ENCODE measurements around the gene DMD. TPM values are rescaled to one million over a fixed set of nuclear protein-coding genes. Genes with fewer than 3 reads are reported as not detected.

The DMD gene
- total RNA-seq, 5 donors from 2014 or later (not counting 1 experiment from before 2014, with no cell fraction given) = 0.73 to 1.6 (median 0.88) TPM; not detected in 1

DNA sequence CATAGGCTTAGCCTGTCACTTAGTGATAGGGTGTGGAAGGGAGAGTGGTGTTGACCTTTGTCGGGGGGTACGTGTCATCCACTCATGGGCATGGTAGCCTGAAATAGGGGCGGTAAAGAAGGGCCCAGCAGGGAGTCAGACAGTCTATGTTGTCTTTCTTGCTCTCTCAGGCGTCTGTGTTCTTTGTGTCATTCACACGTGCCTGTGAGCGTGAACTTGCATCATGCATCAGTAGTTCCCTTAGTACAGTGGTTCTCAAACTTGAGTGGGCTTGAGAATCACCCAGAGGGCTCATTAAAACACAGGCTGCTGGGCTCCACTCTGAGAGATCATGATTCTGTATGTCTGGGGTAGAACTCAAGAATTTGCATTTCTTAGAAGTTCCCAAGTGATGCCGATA is 1688.6 kb downstream of the DMD start:
- no CpG with 5 or more reads among the region's 7 CpGs for WGBS (ENCODE audit: insufficient coverage)
- Histone ChIP-seq H3K9me3 (no peaks in the 10 kb centered on the region), H3K4me3 (ENCODE audit: control insufficient read depth in 1 of 2, extremely low read depth in 1 of 2, low read length in 1 of 2) (no peak overlapping the region), H3K27me3 (replicated peaks in 1 of 2; ENCODE audit: control insufficient read depth in 2 of 2, extremely low read depth in 1 of 2, insufficient read depth in 2 of 2, low read length in 1 of 2) (no peaks in the 10 kb centered on the region), H3K4me1 (ENCODE audit: control insufficient read depth in 1 of 2, extremely low read depth in 1 of 2, insufficient read depth in 2 of 2, low read length in 2 of 2) (no peaks in the 10 kb centered on the region), H3K27ac (ENCODE audit: low read length) (no peak overlapping the region), H3K36me3 (ENCODE audit: control insufficient read depth in 2 of 2, extremely low read depth in 1 of 2, insufficient read depth in 1 of 2, low read length in 1 of 2) (no peaks in the 10 kb centered on the region)
- Mint-ChIP-seq H3K27me3 (no peaks in the 10 kb centered on the region), H3K4me3 (no peak overlapping the region), H3K4me1 (no peaks in the 10 kb centered on the region), H3K27ac (no peak overlapping the region), H3K9me3 (no peaks in the 10 kb centered on the region), H3K36me3 (no peaks in the 10 kb centered on the region)
- ChIA-PET POLR2A (no interaction called here), CTCF (no interaction called here)
- no peak for DNase-seq
- no peak for ATAC-seq (replicated peaks in 1 of 4)

GRCh38 chrX:31521941-31522340 is 1689.4 kb downstream of the DMD start:
- Mint-ChIP-seq H3K4me1 (no peaks in the 10 kb centered on the region), H3K4me3 (no peak overlapping the region), H3K27ac (no peak overlapping the region), H3K36me3 (no peaks in the 10 kb centered on the region), H3K27me3 (no peaks in the 10 kb centered on the region), H3K9me3 (no peaks in the 10 kb centered on the region)
- H3K4me3 ChIP-seq (ENCODE audit: control insufficient read depth in 1 of 2, extremely low read depth in 1 of 2, low read length in 1 of 2) = no peak overlapping the region
- no peak for ATAC-seq (replicated peaks in 1 of 4)
- H3K27ac ChIP-seq (ENCODE audit: low read length) = no peak overlapping the region
- POLR2A ChIA-PET = no interaction called here
- DNase-seq = no peak
- H3K4me1 ChIP-seq (ENCODE audit: control insufficient read depth in 1 of 2, extremely low read depth in 1 of 2, insufficient read depth in 2 of 2, low read length in 2 of 2) = no peaks in the 10 kb centered on the region
- WGBS (ENCODE audit: insufficient coverage) = no CpG with 5 or more reads among the region's 3 CpGs
- H3K36me3 ChIP-seq (ENCODE audit: control insufficient read depth in 2 of 2, extremely low read depth in 1 of 2, insufficient read depth in 1 of 2, low read length in 1 of 2) = no peaks in the 10 kb centered on the region
- CTCF ChIA-PET = interaction anchor here in 1 of 2 donors (0.6 kb wide), 1 partner anchor 559 kb away, joined by 3 read pairs; no protein-coding TSS in a partner anchor
- H3K9me3 ChIP-seq = no peaks in the 10 kb centered on the region
- no peaks in the 10 kb centered on the region for H3K27me3 ChIP-seq (replicated peaks in 1 of 2; ENCODE audit: control insufficient read depth in 2 of 2, extremely low read depth in 1 of 2, insufficient read depth in 2 of 2, low read length in 1 of 2)

GRCh38 chrX:31516527-31516926 is 1694.8 kb downstream of the DMD start:
- no peak overlapping the region for H3K27ac ChIP-seq (ENCODE audit: low read length)
- CTCF ChIA-PET = no interaction called here
- H3K4me3 ChIP-seq (ENCODE audit: control insufficient read depth in 1 of 2, extremely low read depth in 1 of 2, low read length in 1 of 2) = no peak overlapping the region
- no peaks in the 10 kb centered on the region for H3K4me1 ChIP-seq (ENCODE audit: control insufficient read depth in 1 of 2, extremely low read depth in 1 of 2, insufficient read depth in 2 of 2, low read length in 2 of 2)
- Mint-ChIP-seq H3K27ac (no peak overlapping the region), H3K4me3 (no peak overlapping the region), H3K36me3 (no peaks in the 10 kb centered on the region), H3K27me3 (peaks cover 0 to 3% of the 10 kb centered on the region in 2 donors), H3K9me3 (no peaks in the 10 kb centered on the region), H3K4me1 (no peaks in the 10 kb centered on the region)
- DNase-seq (no peak), ATAC-seq (replicated peaks in 1 of 4) (no peak)
- H3K27me3 ChIP-seq (replicated peaks in 1 of 2; ENCODE audit: control insufficient read depth in 2 of 2, extremely low read depth in 1 of 2, insufficient read depth in 2 of 2, low read length in 1 of 2) = no peaks in the 10 kb centered on the region
- H3K9me3 ChIP-seq = no peaks in the 10 kb centered on the region
- H3K36me3 ChIP-seq (ENCODE audit: control insufficient read depth in 2 of 2, extremely low read depth in 1 of 2, insufficient read depth in 1 of 2, low read length in 1 of 2) = no peaks in the 10 kb centered on the region
- POLR2A ChIA-PET = no interaction called here
- WGBS (ENCODE audit: insufficient coverage) = no CpG with 5 or more reads among the region's 6 CpGs

DNA sequence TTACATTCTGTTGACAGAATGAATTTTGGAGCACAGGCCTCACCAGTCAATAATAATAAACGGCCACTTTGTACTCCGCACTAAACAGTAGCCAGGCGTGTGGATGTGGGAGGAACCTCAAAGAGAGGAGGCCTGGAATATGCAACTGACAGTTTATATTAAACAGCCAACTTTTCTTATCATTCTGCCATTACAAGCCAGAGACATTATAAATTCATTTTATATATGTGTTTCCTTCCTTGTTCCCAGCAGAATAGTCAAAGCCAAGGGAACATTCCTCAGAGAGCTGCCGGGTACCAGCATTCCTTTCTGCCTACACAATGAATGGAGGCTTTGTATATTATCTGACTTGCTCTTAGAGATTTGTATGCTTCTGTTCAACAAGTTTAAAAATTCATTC is 1703.0 kb downstream of the DMD start:
- no peak for ATAC-seq (replicated peaks in 1 of 4)
- H3K4me1 ChIP-seq (ENCODE audit: control insufficient read depth in 1 of 2, extremely low read depth in 1 of 2, insufficient read depth in 2 of 2, low read length in 2 of 2) = no peaks in the 10 kb centered on the region
- no CpG with 5 or more reads among the region's 4 CpGs for WGBS (ENCODE audit: insufficient coverage)

GRCh38 chrX:31506928-31507327 is 1704.4 kb downstream of the DMD start:
- H3K36me3 Mint-ChIP-seq = no peaks in the 10 kb centered on the region
- no peak for DNase-seq
- no peaks in the 10 kb centered on the region for H3K27me3 ChIP-seq (replicated peaks in 1 of 2; ENCODE audit: control insufficient read depth in 2 of 2, extremely low read depth in 1 of 2, insufficient read depth in 2 of 2, low read length in 1 of 2)
- H3K27me3 Mint-ChIP-seq = peaks cover 0 to 4% of the 10 kb centered on the region in 2 donors
- no peaks in the 10 kb centered on the region for H3K9me3 Mint-ChIP-seq
- ChIA-PET CTCF (no interaction called here), POLR2A (no interaction called here)
- H3K36me3 ChIP-seq (ENCODE audit: control insufficient read depth in 2 of 2, extremely low read depth in 1 of 2, insufficient read depth in 1 of 2, low read length in 1 of 2) = no peaks in the 10 kb centered on the region
- no peak overlapping the region for H3K4me3 ChIP-seq (ENCODE audit: control insufficient read depth in 1 of 2, extremely low read depth in 1 of 2, low read length in 1 of 2)
- no peak overlapping the region for H3K27ac Mint-ChIP-seq
- no peaks in the 10 kb centered on the region for H3K4me1 Mint-ChIP-seq
- WGBS (ENCODE audit: insufficient coverage) = no CpG with 5 or more reads among the region's 3 CpGs
- H3K9me3 ChIP-seq = no peaks in the 10 kb centered on the region
- H3K4me3 Mint-ChIP-seq = no peak overlapping the region
- H3K27ac ChIP-seq (ENCODE audit: low read length) = no peak overlapping the region
- no peaks in the 10 kb centered on the region for H3K4me1 ChIP-seq (ENCODE audit: control insufficient read depth in 1 of 2, extremely low read depth in 1 of 2, insufficient read depth in 2 of 2, low read length in 2 of 2)
- no peak for ATAC-seq (replicated peaks in 1 of 4)

More for the DNA sequence above, 1703.0 kb downstream of the DMD start:
- Histone ChIP-seq H3K4me3 (ENCODE audit: control insufficient read depth in 1 of 2, extremely low read depth in 1 of 2, low read length in 1 of 2) (no peak overlapping the region), H3K9me3 (no peaks in the 10 kb centered on the region), H3K27ac (ENCODE audit: low read length) (no peak overlapping the region), H3K27me3 (replicated peaks in 1 of 2; ENCODE audit: control insufficient read depth in 2 of 2, extremely low read depth in 1 of 2, insufficient read depth in 2 of 2, low read length in 1 of 2) (no peaks in the 10 kb centered on the region), H3K36me3 (ENCODE audit: control insufficient read depth in 2 of 2, extremely low read depth in 1 of 2, insufficient read depth in 1 of 2, low read length in 1 of 2) (no peaks in the 10 kb centered on the region)
- no peak overlapping the region for H3K27ac Mint-ChIP-seq
- peaks cover 0 to 7% of the 10 kb centered on the region in 2 donors for H3K27me3 Mint-ChIP-seq
- CTCF ChIA-PET = no interaction called here
- no peaks in the 10 kb centered on the region for H3K9me3 Mint-ChIP-seq
- POLR2A ChIA-PET = no interaction called here
- H3K4me1 Mint-ChIP-seq = no peaks in the 10 kb centered on the region
- DNase-seq = no peak
- H3K4me3 Mint-ChIP-seq = no peak overlapping the region
- H3K36me3 Mint-ChIP-seq = no peaks in the 10 kb centered on the region

- CTCF ChIA-PET = no interaction called here
- H3K4me3 ChIP-seq (ENCODE audit: control insufficient read depth in 1 of 2, extremely low read depth in 1 of 2, low read length in 1 of 2) = no peak overlapping the region
- no peaks in the 10 kb centered on the region for H3K4me1 ChIP-seq (ENCODE audit: control insufficient read depth in 1 of 2, extremely low read depth in 1 of 2, insufficient read depth in 2 of 2, low read length in 2 of 2)
- H3K27me3 ChIP-seq (replicated peaks in 1 of 2; ENCODE audit: control insufficient read depth in 2 of 2, extremely low read depth in 1 of 2, insufficient read depth in 2 of 2, low read length in 1 of 2) = no peaks in the 10 kb centered on the region
- WGBS (ENCODE audit: insufficient coverage) = no CpG with 5 or more reads among the region's 3 CpGs
- H3K9me3 ChIP-seq = no peaks in the 10 kb centered on the region
- no peak for DNase-seq
- POLR2A ChIA-PET = no interaction called here
- no peaks in the 10 kb centered on the region for H3K36me3 Mint-ChIP-seq
- ATAC-seq (replicated peaks in 1 of 4) = no peak
- no peak overlapping the region for H3K27ac ChIP-seq (ENCODE audit: low read length)
- no peak overlapping the region for H3K4me3 Mint-ChIP-seq
- no peaks in the 10 kb centered on the region for H3K9me3 Mint-ChIP-seq
- peaks cover 0 to 4% of the 10 kb centered on the region in 2 donors for H3K27me3 Mint-ChIP-seq
- H3K4me1 Mint-ChIP-seq = no peaks in the 10 kb centered on the region
- H3K27ac Mint-ChIP-seq = no peak overlapping the region
- no peaks in the 10 kb centered on the region for H3K36me3 ChIP-seq (ENCODE audit: control insufficient read depth in 2 of 2, extremely low read depth in 1 of 2, insufficient read depth in 1 of 2, low read length in 1 of 2)
These were observed 1705.0 kb downstream of the DMD start for GRCh38 chrX:31506360-31506759.

GRCh38 chrX:31500921-31501320 is 1710.4 kb downstream of the DMD start:
- Histone ChIP-seq H3K4me3 (ENCODE audit: control insufficient read depth in 1 of 2, extremely low read depth in 1 of 2, low read length in 1 of 2) (no peak overlapping the region), H3K4me1 (ENCODE audit: control insufficient read depth in 1 of 2, extremely low read depth in 1 of 2, insufficient read depth in 2 of 2, low read length in 2 of 2) (no peaks in the 10 kb centered on the region), H3K36me3 (ENCODE audit: control insufficient read depth in 2 of 2, extremely low read depth in 1 of 2, insufficient read depth in 1 of 2, low read length in 1 of 2) (no peaks in the 10 kb centered on the region), H3K27me3 (replicated peaks in 1 of 2; ENCODE audit: control insufficient read depth in 2 of 2, extremely low read depth in 1 of 2, insufficient read depth in 2 of 2, low read length in 1 of 2) (no peaks in the 10 kb centered on the region), H3K27ac (ENCODE audit: low read length) (no peak overlapping the region), H3K9me3 (no peaks in the 10 kb centered on the region)
- Mint-ChIP-seq H3K27me3 (peaks cover 0 to 4% of the 10 kb centered on the region in 2 donors), H3K9me3 (no peaks in the 10 kb centered on the region), H3K4me3 (no peak overlapping the region), H3K36me3 (no peaks in the 10 kb centered on the region), H3K27ac (no peak overlapping the region), H3K4me1 (no peaks in the 10 kb centered on the region)
- ATAC-seq (replicated peaks in 1 of 4) (no peak), DNase-seq (no peak)
- ChIA-PET POLR2A (no interaction called here), CTCF (no interaction called here)
- no CpG with 5 or more reads among the region's 1 CpG for WGBS (ENCODE audit: insufficient coverage)
